DMS53 treated with DMSO at 0.1 percent for 48 hours (cell line): ENCODE data around the gene KIAA0825.
A peak's percentile ranks its signal among the peaks of the same experiment; 100 is the strongest.

Experiments used
- DNase-seq: peaks from one replicate; lab custom pipeline; 2025; ENCODE audit not compliant: unreplicated experiment; lab: John Stamatoyannopoulos, UW

Gene KIAA0825

DNA sequence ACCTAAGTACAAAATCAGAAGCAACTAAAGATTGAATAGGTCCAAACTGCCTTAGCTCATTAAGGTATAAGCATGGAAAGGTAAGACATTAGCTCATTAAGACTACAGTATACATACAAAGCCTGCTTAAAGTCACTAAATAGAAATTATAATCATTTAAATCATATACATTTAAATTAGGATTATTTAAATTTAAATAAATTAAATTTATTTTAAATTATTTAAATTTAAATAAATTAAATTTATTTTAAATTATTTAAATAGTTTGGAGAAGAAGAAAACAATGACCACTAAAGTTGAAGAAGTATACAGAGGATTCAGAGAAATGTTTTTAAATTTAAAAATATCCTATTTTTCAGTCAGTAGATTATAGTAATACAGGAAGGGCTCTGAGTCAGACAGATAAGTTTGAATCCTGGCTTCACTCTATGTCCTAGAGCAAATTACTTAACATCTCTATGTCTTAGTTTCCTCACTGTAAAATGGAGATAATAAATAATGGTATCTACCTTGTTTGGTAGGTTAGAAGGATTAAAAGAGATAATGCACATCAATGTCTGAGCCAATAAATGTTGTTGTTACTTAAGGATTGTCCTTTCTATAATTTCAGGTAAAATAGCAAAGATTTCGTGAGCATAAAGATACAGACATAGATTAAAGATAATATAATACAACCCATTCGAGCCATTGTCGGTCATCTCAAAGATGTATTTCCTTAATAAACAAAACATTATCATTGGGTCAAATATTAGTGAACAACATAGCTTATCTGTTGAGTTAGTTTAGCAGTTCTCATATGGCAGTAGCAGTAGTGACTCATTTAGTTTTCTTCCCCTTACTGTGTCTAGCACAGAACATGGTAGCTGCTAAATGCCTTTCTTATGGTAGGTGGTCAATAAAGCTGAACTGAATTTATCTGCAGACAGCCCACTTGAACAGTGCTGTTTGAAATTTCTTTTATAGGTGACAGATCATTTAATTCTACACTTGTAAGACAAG is 100.6 kb downstream of the KIAA0825 start:
- DNase-seq, result no peak

- DNase-seq, result no peak
Measured at GRCh38 chr5:94516148-94516547, 102.3 kb downstream of the KIAA0825 start.

DNA sequence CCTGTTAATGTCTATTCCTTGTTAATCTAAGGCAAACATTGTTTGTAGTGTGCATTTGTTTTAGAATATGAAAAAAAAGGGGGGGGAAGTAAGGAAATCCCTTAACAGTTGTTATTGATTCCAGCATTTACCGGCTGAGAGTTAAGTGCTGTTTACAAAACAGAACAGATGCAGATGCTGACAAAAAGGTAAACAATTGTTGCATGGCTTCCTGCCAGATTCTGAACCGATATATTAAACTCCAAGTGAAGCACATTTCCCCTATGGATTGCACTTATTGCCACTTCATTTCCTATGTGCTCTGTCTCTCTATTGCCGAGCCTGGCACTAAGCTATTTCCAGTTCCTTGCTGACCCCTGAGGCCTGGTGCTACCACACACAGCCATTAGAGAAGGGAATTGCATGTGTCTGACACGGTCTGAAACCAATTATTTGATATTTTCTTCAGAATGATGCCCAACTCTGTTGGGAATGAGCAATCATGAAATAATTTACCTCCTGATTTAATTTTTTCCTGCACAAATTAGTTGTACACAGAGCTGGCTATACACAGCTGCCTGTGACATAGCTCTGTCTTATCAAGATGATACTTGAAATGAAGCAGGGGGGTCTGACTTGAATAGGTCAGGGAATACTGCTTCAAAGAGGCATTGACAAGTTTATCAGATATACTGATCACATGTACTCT is 109.8 kb downstream of the KIAA0825 start:
- DNase-seq, result peak; percentile 61

DNA sequence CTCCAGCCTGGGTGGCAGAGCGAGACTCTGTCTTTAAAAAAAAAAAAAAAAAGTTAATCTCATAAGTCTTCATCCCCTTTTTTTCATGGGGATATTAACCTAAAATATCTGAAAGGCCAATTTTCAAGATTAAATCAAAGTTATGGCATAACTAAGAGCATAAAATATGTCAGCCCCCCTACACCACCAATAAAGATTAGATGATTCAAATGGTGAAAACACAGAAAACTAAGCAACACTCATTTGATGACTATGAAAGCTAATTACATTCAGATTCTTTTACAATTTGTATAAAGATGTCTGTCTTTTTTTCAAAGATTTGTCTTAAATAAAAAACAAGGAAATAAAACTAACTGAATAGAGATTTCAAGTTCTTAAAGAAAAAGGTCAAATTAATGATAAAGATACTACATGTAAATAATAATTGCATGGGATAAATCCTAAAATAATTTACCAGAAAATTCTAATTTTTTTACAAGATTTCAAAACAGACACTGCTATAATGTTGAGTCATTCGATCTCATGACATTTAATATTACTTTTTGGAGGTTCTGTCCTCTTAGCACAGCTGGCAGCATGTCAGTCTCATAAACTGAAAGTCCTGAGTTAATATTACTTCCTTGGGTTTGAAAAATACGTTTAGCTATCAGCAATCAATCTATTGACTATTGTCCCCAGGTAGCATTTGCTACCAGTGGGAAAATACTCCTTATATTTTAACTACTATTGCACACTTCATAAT is 112.9 kb downstream of the KIAA0825 start:
- DNase-seq, result no peak

DNA sequence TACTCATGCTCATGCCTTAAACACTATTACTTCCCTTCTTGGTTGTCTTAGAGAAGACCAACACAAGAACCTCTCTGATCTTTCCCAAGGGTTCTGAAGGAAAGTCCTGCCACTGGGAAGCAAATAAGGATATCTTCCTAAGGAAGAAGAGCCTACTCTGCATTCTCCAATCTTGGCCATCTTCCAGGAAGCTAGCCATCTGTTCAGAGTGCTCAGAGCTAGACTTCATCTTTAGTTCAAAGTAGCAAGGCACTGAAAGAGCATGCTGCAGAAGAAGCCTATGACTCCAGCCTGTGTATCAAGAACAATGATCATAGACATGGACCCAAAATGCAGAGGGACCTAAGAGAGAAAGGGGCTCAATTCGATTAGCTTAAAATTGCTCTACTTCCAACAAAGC is 114.7 kb downstream of the KIAA0825 start:
- no peak for DNase-seq

DNA sequence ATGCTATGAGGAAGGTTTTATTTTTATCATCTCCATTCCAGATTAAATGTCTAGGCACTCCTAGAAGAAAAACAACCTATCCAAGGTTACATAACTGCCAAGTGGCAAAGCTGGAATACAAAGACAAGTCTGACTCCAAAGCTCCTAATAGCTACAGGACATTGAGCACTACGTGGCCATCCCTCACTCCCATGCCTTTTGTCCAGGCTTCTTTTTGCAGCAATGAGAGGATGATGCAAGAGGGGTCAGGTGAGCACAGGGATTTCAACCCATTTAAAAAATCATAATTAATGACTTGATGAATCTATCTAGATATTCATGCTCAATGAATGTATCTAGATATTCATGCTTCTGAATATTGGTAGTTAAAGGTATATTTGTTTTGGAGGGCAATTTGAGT is 117.0 kb downstream of the KIAA0825 start:
- DNase-seq, result no peak

DNA sequence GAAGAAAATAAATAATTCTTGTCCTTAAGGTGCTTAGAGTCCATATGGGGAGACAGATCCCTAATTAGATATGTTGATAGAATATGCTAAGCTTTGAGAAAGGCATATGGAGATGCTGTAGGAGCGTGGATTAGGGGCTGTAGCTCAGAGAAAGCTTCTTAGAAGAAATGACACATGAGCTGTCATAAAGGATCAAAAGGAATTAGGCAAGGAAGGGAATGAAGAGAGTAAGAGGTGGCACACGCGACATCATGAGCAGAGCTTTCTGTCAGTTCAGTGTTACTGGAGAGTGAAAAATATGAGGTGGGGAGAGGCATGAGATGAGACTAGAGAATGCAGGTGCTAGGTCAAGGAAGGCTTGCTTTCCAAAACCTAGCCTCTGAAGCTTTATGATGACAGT is 118.6 kb downstream of the KIAA0825 start:
- no peak for DNase-seq

- no peak for DNase-seq
Measured at GRCh38 chr5:94498199-94498598, 120.2 kb downstream of the KIAA0825 start.

- DNase-seq, result no peak
Measured at GRCh38 chr5:94485067-94485466, 133.3 kb downstream of the KIAA0825 start.

DNA sequence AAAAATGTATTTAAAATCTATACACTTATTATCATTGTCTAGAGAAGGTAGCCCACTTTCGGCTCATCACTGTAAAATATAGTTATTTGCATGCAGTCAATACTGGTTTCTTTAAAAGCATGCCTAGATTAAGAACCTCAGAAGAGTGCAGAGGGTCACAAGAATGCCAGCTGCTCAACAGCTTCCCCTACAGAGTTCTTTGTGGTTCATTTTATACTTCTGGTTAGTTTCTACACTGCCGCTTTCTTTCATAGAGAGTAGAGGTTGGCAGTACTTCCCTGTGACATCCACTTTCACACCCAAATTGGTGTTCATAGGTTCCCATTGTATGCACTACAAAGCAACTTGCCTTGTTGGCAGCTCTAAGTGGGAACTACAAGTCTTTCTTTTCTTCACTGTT is 137.3 kb downstream of the KIAA0825 start:
- no peak for DNase-seq

- DNase-seq, result no peak
Measured at GRCh38 chr5:94480486-94480885, 137.9 kb downstream of the KIAA0825 start.

GRCh38 chr5:94473936-94474335 is 144.5 kb downstream of the KIAA0825 start:
- no peak for DNase-seq

GRCh38 chr5:94471521-94471920 is 146.9 kb downstream of the KIAA0825 start:
- no peak for DNase-seq

- no peak for DNase-seq
Measured at GRCh38 chr5:94470802-94471201, 147.6 kb downstream of the KIAA0825 start.

DNA sequence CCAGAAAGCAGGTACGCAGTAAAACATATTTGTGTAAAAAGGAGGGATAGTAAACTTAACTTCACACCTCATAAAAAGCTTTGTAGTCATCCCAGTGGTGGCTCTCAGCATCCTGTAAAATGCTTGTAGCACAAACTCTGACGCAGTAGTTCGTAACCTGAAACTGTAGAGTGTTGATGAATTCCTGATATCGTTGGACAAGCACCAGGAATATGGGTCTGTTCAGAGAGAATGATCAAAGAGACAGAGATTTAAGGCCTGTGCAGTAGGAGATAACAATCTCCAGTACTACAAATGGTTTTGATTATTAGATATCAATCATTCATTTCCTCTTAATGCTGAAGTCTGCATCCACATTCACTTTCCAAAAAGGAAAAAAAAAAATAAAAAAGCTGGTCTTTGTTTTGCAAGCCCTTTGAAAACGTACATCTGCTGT is 148.5 kb downstream of the KIAA0825 start:
- peak; percentile 95 for DNase-seq

DNA sequence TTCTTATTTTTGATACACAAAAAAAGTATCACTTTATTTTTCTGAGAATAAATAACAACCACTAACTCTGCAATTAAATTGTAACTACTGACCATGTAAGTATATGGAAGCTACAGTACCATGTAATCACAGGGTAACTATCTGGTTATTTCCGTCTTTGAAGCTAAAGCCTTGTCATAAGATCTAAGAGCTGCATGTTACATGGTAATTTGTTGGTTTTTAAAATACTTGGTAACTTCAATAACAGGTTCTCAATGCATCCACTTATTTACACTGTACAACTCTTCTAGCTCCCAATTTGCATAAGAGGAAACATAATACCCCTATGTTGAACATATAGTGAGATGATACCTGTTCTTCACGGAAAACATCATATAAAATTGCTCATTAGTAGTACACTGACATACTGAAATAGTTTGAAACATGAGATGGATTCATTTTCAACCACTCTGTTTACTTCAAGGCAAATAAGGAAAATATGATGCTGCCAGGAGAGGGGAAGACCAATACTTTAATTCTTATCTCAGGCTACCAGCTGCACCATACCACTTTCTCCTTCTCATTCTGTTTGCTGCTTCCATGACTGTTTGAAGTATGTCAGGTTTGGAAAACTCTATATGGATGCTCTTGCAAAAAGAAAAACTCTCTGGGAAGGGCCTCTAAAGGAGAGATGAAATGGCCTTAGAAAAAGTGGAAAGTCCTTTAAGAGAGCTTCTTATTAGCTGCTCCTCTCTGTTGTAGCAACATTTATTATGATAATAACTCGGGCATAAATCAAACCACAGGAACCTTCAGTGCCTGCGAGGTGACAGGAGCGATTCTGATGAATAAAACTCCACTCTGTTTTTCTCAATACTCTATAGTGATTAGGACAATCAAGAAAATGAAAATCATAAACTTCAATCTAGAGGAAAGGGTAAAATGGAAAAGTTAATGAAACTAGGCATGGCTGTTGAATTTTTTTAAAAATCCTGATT is 150.2 kb downstream of the KIAA0825 start:
- peak; percentile 86 for DNase-seq

DNA sequence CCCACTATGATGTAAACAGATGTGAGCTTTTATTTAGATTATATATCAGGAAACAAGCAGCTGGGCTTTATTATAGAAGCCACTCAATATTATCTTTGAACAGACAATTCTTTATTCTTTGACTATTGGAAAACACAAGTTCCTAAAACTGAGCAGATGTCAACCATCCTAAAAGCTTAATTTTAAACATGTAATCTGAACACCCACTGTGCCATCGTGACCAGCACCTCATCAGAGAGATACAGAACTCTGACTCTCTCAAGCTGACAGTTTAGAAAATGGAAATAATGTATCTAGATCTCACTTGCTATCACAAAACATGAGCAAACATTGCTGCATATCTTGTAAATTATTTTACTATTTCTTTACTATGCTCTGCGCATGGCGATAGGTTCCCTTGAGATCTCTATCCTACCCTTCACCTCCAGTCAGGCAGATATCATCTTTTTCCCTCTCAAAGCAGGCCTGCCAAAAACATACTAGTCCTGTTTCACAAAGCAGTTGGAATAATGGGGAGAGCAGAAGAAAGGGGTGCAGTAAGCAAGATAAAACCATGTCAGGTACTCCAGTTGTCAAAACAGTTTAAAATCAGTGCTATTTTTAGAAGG is 151.0 kb downstream of the KIAA0825 start:
- no peak for DNase-seq

DNA sequence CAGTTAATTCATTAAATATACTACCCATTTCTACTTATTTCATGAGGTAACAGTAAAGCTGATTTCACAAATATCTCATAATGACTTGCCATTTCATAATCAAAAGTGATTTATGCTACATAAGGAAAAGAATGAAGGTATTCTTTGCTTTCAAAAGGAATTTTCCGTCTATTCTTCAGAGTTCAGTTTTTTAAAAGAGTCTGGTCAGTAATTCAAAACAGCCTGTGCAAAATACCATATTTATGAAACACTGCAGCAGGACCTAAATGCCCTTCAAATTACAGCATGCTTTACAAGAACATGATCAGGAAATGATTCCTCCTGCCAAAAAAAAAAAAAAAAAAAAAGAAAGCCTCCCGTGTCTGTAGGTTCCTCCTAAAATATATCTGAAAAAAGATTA is 154.7 kb downstream of the KIAA0825 start:
- no peak for DNase-seq

- DNase-seq, result no peak
Measured at GRCh38 chr5:94461131-94461530, 157.3 kb downstream of the KIAA0825 start.

GRCh38 chr5:94459915-94460314 is 158.5 kb downstream of the KIAA0825 start:
- no peak for DNase-seq
